OCI-LY3 (cell line): ENCODE measurements around the gene POLR2H.

ENCODE experiments used
- H2AFZ ChIP-seq: fragments of 200-600, 300-600 bp; shearing (Covaris generic); 2 replicates; pipeline ENCODE4 v1.6.0; 2014; ENCODE audit warnings: antibody characterized with exemption, low read depth, low read length
- H3K27ac ChIP-seq: fragments of 200-600, 300-600 bp; sonication (generic); 2 replicates; pipeline ENCODE4 v1.5.1; 2014; ENCODE audit warnings: mild to moderate bottlenecking, low read length, moderate library complexity, mixed read lengths
- H3K27me3 ChIP-seq: fragments of 200-600, 300-600 bp; sonication (generic); 2 replicates; pipeline ENCODE4 v1.6.1; 2014; ENCODE audit warnings: low read depth, low read length, mixed read lengths
- H3K36me3 ChIP-seq: fragments of 200-600, 300-600 bp; sonication (generic); replicated peaks from 2 replicates; pipeline ENCODE3; 2014; ENCODE audit warnings: low read depth, low read length, mixed read lengths
- H3K4me1 ChIP-seq: fragments of 300-600, 200-600 bp; sonication (generic); 2 replicates; pipeline ENCODE4 v1.6.1; 2014; ENCODE audit warnings: low read length, mixed read lengths
- H3K4me2 ChIP-seq: fragments of 200-600, 300-600 bp; sonication (generic); 2 replicates; pipeline ENCODE4 v1.6.1; 2014; ENCODE audit warnings: low read length, mixed read lengths
- H3K4me3 ChIP-seq: fragments of 300-600, 200-600 bp; sonication (generic); 2 replicates; pipeline ENCODE4 v1.5.1; 2014; ENCODE audit warnings: antibody characterized with exemption, mild to moderate bottlenecking, low read length, moderate library complexity
- H3K79me2 ChIP-seq: fragments of 300-600, 200-600 bp; shearing (Covaris generic); 2 replicates; pipeline ENCODE4 v1.6.1; 2014; ENCODE audit warnings: mild to moderate bottlenecking, low read length, mixed read lengths
- H3K9ac ChIP-seq: fragments of 300-600, 200-600 bp; shearing (Covaris generic); 2 replicates; pipeline ENCODE4 v1.6.0; 2014; ENCODE audit warnings: mild to moderate bottlenecking, low read length, moderate library complexity
- H3K9me3 ChIP-seq: fragments of 200-600, 300-600 bp; shearing (Covaris generic); 2 replicates; pipeline ENCODE4 v1.6.1; 2014; ENCODE audit warnings: low read length, mixed read lengths; ENCODE audit not compliant: insufficient read depth
- H4K20me1 ChIP-seq: fragments of 200-600, 300-600 bp; sonication (generic); 2 replicates; pipeline ENCODE4 v1.6.1; 2016; ENCODE audit warnings: low read length, mixed read lengths; ENCODE audit not compliant: insufficient read depth
- CTCF ChIP-seq: fragments of 200-600, 300-600 bp; sonication (generic); IDR thresholded peaks from 2 replicates; pipeline ENCODE4 v1.5.1; 2014; ENCODE audit warnings: antibody characterized with exemption, low read length, low read depth
- EZH2phosphoT487 ChIP-seq: fragments of 200-600 bp; shearing (Covaris generic); IDR thresholded peaks from 2 replicates; pipeline ENCODE4 v1.6.1; 2018; ENCODE audit warnings: antibody characterized with exemption, mixed run types, low read depth

Gene POLR2H

DNA sequence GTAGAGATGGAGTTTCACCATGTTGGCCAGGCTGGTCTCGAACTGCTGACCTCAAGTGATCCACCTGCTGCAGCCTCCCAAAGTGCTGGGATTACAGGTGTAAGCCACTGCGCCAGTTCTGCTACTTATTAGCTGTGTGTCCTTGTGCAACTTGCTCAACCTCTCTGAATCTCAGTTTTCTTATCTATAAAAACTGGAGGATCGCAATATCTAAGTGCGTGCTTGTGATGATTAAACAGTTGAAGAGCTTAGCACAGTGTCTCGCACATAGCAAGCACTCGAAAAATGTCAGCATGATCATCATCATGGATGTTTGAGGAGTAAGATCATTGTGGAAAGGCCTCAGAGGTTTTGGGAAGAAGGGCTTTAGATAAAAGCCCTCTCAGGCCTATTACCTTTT lies 10.9 kb upstream of the POLR2H start:
- Histone ChIP-seq H2AFZ (no peak overlapping the region), H3K4me2 (no peak overlapping the region)

GRCh38 chr3:184351511-184352148 lies 9.9 kb upstream of the POLR2H start:
- Histone ChIP-seq H3K36me3 (peaks cover 5% of the 10 kb centered on the region), H3K9me3 (no peaks in the 10 kb centered on the region), H2AFZ (no peak overlapping the region), H3K4me1 (no peaks in the 10 kb centered on the region), H3K27ac (no peak overlapping the region), H3K79me2 (no peaks in the 10 kb centered on the region), H3K9ac (no peak overlapping the region), H4K20me1 (no peaks in the 10 kb centered on the region), H3K27me3 (no peaks in the 10 kb centered on the region), H3K4me3 (no peak overlapping the region), H3K4me2 (no peak overlapping the region)
- no peak for TF ChIP-seq EZH2phosphoT487
- no peak for TF ChIP-seq CTCF

More for the DNA sequence above, 10.9 kb upstream of the POLR2H start:
- Histone ChIP-seq H3K4me1 (no peaks in the 10 kb centered on the region), H3K4me3 (no peak overlapping the region), H3K27me3 (no peaks in the 10 kb centered on the region), H3K79me2 (no peaks in the 10 kb centered on the region), H3K9me3 (no peaks in the 10 kb centered on the region), H3K9ac (no peak overlapping the region), H3K27ac (no peak overlapping the region), H3K36me3 (peaks cover 5% of the 10 kb centered on the region), H4K20me1 (no peaks in the 10 kb centered on the region)
- TF ChIP-seq CTCF (no peak), EZH2phosphoT487 (no peak)

DNA sequence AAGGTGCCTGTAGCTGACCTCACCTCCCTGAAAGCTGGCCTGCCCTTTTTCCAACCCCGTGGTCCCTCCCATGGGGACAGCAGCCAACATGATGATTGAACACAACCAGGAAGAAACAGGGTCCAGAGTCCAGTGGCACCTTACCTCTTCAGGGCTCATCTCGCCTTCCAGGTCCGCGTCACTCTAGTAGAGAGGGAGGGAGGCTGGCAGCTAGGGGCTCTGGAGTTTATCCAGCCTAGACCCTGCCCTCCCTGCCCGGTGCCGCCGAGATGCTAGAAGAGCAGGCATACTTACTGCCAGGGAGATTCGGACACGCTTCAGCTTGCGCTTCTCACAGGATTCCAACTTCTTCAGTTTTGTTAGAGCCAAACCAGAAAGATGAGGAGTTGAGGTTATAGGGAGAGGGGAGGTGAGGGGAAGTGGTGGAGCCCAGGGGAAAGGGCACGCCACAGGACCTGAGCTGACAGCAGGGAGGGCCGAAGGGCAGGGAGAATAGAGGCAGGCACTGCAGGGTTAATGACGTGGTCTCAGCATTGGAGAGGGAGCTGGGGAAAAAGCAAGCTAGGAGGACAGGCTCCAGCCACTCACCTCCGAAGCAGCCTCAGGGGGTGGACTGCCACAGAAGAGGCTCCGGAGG lies 9.2 kb upstream of the POLR2H start:
- H3K9ac ChIP-seq = no peak overlapping the region
- no peaks in the 10 kb centered on the region for H3K9me3 ChIP-seq
- no peak overlapping the region for H3K27ac ChIP-seq
- peaks cover 5% of the 10 kb centered on the region for H3K36me3 ChIP-seq
- H3K4me3 ChIP-seq = no peak overlapping the region
- H3K4me1 ChIP-seq = no peaks in the 10 kb centered on the region
- TF ChIP-seq CTCF = no peak
- TF ChIP-seq EZH2phosphoT487 = no peak
- no peak overlapping the region for H3K4me2 ChIP-seq
- no peak overlapping the region for H2AFZ ChIP-seq
- H3K27me3 ChIP-seq = no peaks in the 10 kb centered on the region
- no peaks in the 10 kb centered on the region for H4K20me1 ChIP-seq
- no peaks in the 10 kb centered on the region for H3K79me2 ChIP-seq

DNA sequence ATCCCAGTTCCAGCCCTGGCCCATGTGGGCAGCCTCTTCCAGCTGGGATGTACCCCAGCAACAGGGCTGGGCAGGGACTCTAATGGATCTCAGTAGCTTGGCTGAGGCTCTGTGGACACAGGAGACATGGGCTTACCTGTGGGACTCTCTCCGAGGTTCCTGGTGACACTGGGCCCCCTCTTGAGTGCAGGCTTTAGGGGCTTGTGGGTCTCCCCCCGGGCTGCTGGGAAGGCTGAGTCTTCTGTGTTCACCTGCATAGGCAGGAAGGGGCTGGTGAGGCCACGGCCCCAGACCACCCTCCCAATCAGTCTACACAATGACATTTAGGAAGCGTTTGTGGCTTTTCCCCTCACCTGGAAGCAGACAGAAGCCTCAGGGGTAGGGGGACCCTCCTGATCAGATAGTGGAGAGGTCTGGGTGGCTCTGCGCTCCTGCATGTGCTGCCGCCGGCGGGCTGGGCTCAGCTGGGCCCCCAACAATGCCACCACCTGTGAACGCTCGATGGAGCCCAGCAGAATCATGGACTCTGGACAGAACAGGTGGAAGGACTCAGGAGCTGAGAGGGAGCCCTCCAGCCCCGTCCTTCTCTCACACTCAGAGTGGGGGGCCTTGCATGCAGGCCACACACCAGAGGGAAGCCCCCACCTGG lies 8.5 kb upstream of the POLR2H start:
- H3K79me2 ChIP-seq = no peaks in the 10 kb centered on the region
- TF ChIP-seq EZH2phosphoT487 (no peak), CTCF (no peak)
- H3K4me3 ChIP-seq = no peak overlapping the region
- no peaks in the 10 kb centered on the region for H3K9me3 ChIP-seq
- H3K36me3 ChIP-seq = peaks cover 5% of the 10 kb centered on the region
- H2AFZ ChIP-seq = no peak overlapping the region
- H3K4me2 ChIP-seq = no peak overlapping the region
- no peak overlapping the region for H3K27ac ChIP-seq
- no peaks in the 10 kb centered on the region for H3K27me3 ChIP-seq
- no peaks in the 10 kb centered on the region for H3K4me1 ChIP-seq
- H4K20me1 ChIP-seq = no peaks in the 10 kb centered on the region
- no peak overlapping the region for H3K9ac ChIP-seq
